Right lobe of liver (tissue), 4 donors: Measurements from ENCODE around the gene TBXA2R.

ENCODE experiments used
- POLR2A ChIP-seq: fragments of 450-650 bp; IDR thresholded peaks from one replicate; pipeline ENCODE4 v1.6.1; 2017; ENCODE audit warnings: antibody characterized with exemption, mild to moderate bottlenecking
- TF ChIP-seq, protein P1 (sequence below), 4 donors: fragments of 200-600 bp in 3 of 4; fragments of 450-650 bp in 1 of 4; IDR thresholded peaks; one replicate each; pipeline versions ENCODE4 v1.5.1 to v1.8.0; 2016 to 2022; ENCODE audit warnings: antibody characterized with exemption in 4 of 4, mild to moderate bottlenecking in 2 of 4
- donor health status: DM: no; HTN: no; CAD: no.
- donor health status: DM: no; HTN: no; CAD: no.
- donor health status: DM: no; HTN: yes; CAD: no.

DNA sequence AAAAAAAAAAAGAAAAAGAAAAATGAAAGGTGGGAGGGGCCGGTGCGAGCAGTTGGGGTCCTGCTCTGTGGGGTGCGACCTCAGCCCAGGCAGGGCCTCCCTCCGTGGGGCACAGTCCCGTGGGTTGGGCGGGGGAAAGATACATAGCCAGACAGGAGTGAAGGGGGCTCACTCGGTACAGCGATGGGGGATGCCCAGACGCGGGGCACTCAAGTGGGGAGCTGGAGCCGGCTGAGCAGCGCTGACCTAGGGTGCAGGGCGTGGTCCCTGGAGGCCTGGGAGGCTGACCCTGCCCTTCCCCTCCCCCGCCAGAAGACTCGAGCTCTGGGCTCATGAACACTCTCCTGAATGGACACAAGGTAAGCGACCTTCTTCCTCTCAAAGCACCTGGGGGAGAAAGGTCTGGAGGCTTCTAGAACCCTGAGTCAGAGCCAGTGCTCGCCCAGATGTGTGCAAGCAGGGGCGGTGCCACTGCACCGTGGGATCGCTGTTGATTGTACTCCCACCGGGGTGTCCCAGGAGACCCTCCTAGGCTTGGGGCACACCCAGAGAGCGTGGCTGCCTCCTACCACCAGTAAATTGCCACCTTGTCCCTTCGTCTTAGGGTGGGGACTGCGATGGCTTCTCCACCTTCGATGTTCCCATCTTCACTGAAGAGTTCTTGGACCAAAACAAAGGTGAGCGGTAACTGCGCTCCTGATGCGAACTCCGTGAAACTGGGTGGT, 30.6 kb downstream of the TBXA2R start:
- TF ChIP-seq, protein P1, sequence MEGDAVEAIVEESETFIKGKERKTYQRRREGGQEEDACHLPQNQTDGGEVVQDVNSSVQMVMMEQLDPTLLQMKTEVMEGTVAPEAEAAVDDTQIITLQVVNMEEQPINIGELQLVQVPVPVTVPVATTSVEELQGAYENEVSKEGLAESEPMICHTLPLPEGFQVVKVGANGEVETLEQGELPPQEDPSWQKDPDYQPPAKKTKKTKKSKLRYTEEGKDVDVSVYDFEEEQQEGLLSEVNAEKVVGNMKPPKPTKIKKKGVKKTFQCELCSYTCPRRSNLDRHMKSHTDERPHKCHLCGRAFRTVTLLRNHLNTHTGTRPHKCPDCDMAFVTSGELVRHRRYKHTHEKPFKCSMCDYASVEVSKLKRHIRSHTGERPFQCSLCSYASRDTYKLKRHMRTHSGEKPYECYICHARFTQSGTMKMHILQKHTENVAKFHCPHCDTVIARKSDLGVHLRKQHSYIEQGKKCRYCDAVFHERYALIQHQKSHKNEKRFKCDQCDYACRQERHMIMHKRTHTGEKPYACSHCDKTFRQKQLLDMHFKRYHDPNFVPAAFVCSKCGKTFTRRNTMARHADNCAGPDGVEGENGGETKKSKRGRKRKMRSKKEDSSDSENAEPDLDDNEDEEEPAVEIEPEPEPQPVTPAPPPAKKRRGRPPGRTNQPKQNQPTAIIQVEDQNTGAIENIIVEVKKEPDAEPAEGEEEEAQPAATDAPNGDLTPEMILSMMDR (IDR thresholded peaks at IDR 0.05): no peak
- no peak for TF ChIP-seq POLR2A
